ENCODE data around the gene INAFM2. TPM values are rescaled to one million over a fixed set of nuclear protein-coding genes. Genes with fewer than 3 reads are reported as not detected.

INAFM2 gene
- total RNA-seq: 10 to 100 TPM; 25.3 to 27.1 TPM
- long read RNA-seq, donor 1, transcript INAFM2-202 (1 exons, 3,052 nt): major isoform, 26 of 27 reads
- long read RNA-seq, donor 1, partial matches to known transcripts: 0 of 27 reads
- long read RNA-seq, donor 1, other reads (novel, unspliced or antisense): 0 of 27 reads
- long read RNA-seq, donor 2, transcript INAFM2-202 (1 exons, 3,052 nt): major isoform, 7 of 7 reads
- long read RNA-seq, donor 2, partial matches to known transcripts: 0 of 7 reads
- long read RNA-seq, donor 2, other reads (novel, unspliced or antisense): 0 of 7 reads

DNA sequence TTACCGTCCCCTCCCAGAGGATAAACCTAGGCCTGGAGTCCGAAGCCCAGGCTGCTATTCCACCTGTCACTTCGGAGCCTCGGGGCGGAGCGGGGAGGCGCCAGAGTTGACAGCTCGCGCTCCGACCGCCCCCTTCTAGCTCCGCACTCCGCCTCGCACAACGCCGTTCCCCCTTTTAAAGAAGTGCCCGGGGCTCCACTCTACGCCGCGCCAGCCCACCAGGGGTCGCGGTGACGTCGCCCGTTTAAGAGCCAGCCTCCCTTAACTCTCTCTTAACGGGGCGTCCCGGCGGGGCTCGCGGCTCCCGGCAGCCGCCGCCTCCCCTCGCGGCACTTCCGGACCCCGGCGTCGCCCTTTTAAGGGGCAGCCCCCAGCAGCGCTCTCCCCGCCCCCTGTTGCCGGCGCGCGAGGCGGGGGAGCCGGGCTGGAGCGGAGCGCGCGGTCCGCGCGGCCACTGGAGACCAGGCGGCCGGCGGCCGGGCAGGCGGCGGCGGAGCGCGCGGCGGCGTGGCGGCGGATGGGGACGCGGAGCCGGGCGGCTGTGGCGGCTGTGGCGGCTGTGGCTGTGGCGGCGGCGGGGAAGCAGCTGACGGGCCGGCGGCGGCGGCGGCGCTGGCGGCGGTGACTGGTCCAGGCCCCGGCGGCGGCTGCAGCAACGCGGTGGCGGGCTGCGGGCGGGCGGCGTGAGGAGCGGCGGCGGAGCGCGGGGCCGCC lies at the start of gene INAFM2:
INAFM2 (plus strand) TSS at position 454 of the 714 bp plus-strand sequence. CDS start 364 bp downstream, outside the sequence.
- DNase-seq (ENCODE audit: low spot score): peak; percentile 96
- intact Hi-C loops (cut with DNase I): no loop called here

DNA sequence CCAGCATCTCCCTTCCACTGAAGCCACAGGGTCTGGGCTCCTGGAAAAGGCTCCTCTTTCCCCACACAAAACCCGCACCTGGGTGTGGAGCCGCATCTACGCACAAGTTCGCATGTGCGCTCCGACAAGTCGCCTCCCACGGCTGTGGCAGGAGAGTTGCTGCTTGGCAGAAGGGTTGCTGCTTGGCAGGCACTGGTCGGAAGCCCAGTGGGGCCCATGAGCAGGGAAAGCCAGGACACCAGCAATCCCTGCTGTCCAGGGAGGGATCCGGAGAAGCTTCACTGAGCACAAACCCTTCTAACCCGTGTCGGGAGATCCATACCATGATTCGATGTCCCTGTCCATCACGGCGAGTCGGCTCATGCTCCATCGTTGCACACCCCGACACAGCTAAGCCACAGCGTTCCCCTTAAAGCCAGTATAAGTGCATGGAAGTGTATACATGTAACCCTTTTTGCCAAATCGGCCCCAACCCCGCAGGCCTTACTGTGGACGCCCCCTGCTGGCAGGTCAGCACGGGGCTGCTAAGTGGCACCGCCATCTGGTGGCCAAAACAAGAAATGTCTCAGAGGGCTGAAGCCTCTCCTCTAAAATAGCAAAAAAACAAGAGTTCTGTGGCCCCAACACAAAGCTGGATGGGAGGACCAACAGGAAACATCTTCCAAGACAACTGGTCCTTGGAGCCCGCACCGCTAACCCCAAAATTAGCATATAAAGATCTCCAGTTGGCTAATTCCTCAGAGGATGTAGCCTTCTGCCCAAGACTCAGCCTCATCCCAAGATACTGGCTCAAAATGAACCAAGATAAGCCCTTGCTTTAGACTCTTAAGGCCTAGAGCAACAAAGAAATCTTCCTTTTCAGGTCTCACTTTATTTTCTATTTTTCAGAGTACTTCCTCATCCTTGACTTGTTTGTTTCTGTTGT lies 48.9 kb upstream of the INAFM2 start:
- intact Hi-C loops (cut with DNase I): loop anchor here (2.0 to 5.0 kb wide), 5 partner anchors 56 to 227 kb away; no protein-coding TSS in a partner anchor

DNA sequence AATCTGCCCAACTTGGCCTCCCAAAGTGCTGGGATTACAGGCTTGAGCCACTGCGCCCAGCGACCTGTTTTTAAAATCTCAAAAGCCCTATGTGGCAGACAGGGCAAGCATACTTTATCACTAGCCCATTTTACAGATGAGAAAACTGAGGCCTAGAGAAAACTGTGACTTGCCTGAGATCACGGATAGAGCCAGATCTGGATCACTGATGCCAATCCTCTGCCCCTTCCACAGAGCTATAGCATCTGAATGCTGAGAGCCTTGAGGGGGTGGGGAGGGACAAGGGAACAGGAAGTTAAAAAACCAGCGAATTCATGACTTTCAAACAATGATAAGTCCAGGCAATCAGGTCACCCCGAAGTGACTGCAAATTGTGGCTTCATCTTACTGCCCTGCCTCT lies 48.0 kb upstream of the INAFM2 start:
- intact Hi-C loops (cut with DNase I): loop anchor here in 1 of 2 donors (2.0 to 5.0 kb wide), 2 partner anchors 57 to 152 kb away; no protein-coding TSS in a partner anchor
- DNase-seq (ENCODE audit: low spot score): no peak

More for the DNA sequence above, 48.9 kb upstream of the INAFM2 start:
- DNase-seq (ENCODE audit: low spot score): peak; percentile 93

DNA sequence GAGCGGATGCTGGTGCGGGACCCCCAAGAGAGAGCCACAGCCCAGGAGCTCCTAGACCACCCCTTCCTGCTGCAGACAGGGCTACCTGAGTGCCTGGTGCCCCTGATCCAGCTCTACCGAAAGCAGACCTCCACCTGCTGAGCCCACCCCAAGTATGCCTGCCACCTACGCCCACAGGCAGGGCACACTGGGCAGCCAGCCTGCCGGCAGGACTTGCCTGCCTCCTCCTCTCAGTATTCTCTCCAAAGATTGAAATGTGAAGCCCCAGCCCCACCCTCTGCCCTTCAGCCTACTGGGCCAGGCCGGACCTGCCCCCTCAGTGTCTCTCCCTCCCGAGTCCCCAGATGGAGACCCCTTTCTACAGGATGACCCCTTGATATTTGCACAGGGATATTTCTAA lies 47.5 kb upstream of the INAFM2 start:
- intact Hi-C loops (cut with DNase I): loop anchor here in 1 of 2 donors (2.0 to 5.0 kb wide), 2 partner anchors 57 to 151 kb away; no protein-coding TSS in a partner anchor
- no peak for DNase-seq (ENCODE audit: low spot score)

DNA sequence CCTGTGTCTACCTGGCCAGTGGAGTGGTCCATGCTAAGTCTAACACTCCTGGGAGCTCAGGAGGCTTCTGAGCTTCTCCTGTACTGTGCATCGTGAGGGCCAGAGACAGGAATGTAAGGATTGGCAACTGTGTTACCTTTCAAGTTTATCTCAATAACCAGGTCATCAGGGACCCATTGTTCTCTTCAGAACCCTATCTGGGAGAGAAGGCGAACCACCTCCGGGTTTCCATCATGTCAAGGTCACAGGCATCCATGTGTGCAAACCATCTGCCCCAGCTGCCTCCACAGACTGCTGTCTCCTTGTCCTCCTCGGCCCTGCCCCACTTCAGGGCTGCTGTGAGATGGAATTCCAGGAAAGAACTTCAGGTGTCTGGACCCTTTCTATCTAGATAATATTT lies 46.6 kb upstream of the INAFM2 start:
- no peak for DNase-seq (ENCODE audit: low spot score)
- intact Hi-C loops (cut with DNase I): loop anchor here in 1 of 2 donors (5.0 kb wide), 1 partner anchor 150 kb away; no protein-coding TSS in a partner anchor

DNA sequence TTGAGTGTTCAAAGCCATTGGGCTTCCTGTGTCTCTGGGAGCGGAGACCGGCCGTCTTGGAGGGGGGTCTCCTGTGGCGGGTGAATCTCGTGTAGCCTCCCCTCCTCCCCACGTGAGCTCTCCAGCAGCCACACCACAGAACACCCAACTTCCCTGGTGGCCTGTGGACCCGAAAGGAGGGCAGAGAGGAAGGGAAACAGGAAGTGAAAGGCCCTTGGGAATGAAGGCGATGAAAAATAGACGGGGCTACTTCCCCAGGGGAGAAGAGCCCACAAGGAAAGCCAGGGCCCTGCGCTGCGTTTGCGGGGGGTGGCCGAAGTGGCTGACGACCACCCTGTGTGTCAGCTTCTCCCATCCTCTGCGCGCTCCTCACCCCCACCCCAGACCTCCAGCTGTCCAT lies 46.0 kb upstream of the INAFM2 start:
- intact Hi-C loops (cut with DNase I): loop anchor here in 1 of 2 donors (5.0 kb wide), 1 partner anchor 150 kb away; no protein-coding TSS in a partner anchor
- no peak for DNase-seq (ENCODE audit: low spot score)

DNA sequence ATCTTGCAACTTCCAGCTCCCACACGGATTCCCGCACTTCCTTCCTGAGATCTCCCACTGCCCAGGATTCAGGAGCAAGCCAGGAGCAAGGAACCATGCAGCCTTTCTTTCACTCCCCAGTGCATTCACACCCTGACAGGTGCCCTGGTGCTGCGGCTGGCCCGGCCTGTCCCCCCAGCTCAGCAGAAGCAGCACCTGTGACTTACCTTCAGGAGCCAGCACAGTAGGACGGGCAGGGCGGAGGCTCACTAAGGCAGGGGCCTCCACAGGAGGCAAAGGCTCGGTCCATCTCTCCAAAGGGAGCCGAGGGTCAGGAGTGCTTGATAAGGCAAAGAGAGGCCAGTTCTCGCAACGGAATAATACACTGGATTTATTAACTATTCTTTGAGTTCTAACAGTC lies 45.5 kb upstream of the INAFM2 start:
- intact Hi-C loops (cut with DNase I): loop anchor here in 1 of 2 donors (5.0 kb wide), 1 partner anchor 149 kb away; no protein-coding TSS in a partner anchor
- no peak for DNase-seq (ENCODE audit: low spot score)

DNA sequence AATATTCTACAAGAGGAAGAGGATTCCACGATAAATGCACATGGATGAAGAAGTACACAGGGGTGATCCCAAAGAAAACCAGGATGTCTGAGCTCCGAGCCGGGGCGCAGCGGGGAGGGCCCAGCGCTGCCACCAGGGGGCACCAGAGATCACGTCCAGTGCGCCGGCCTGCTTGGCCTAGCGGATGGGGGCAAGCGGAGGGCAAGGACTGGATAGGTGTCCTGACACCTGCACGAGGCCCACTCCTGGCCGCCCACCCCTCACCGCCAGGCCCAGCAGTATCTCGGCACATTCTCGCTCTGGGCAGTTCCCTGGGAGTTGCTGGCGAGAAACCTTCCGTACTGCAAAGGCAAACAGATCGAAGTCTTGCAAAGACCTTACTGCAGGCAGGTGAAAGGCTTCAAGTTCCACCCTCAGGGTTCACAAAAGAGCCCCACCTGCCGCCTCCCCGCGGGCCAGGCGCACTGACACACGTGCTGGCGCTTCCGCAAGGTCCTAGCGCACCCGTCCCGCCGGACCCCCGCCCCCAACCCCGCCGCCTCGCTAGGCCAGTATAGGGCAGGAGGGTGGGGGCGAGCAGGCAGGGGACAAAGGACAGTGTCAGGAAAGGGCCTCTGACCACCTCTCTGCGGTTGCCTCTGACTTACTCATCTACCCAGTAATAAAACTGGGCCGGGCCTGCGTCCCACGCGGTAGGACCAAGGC lies 43.9 kb upstream of the INAFM2 start:
- intact Hi-C loops (cut with DNase I): loop anchor here (2.0 to 5.0 kb wide), 2 partner anchors 141 to 148 kb away; no protein-coding TSS in a partner anchor
- peak; percentile 92 for DNase-seq (ENCODE audit: low spot score)

DNA sequence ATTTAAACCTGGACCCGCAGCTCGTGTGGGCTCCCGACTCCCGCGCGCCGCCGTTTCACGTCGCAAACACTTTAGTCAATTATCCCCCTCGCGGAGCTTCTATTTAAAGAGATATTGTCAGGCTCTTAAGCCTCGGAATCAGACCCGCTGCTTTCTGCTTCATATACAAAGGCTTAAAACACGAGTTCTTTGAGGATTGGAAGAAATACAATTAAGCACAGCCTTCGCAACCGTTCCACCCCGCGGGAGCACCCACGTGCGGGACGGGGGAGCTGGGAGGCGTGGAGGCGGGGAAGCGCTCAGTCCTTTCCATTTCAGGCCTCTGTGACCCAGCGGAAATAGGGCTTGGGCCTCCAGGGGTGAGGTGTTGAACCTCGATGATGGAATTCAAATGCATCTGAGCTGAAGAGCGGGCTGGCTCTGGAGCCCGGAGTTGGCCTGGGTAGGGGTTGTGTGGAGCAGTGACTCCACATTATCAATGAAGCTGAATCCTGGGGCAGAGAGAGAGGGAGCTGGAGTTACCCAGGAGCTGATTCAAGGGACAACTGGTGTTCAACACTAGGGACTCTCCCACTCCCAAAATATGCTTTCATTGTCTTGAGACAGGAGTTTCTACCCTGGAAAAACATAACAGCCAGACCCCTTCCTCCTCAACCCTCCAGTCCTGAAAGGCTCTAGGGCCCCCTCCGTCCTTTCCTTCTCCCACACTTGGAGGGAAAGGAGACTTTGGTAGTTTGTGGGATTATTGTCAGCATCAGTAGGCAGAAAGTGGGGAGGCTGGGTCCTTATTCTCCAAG lies 43.0 kb upstream of the INAFM2 start:
- DNase-seq (ENCODE audit: low spot score): no peak
- intact Hi-C loops (cut with DNase I): loop anchor here in 1 of 2 donors (2.0 kb wide), 1 partner anchor 140 kb away; no protein-coding TSS in a partner anchor

DNA sequence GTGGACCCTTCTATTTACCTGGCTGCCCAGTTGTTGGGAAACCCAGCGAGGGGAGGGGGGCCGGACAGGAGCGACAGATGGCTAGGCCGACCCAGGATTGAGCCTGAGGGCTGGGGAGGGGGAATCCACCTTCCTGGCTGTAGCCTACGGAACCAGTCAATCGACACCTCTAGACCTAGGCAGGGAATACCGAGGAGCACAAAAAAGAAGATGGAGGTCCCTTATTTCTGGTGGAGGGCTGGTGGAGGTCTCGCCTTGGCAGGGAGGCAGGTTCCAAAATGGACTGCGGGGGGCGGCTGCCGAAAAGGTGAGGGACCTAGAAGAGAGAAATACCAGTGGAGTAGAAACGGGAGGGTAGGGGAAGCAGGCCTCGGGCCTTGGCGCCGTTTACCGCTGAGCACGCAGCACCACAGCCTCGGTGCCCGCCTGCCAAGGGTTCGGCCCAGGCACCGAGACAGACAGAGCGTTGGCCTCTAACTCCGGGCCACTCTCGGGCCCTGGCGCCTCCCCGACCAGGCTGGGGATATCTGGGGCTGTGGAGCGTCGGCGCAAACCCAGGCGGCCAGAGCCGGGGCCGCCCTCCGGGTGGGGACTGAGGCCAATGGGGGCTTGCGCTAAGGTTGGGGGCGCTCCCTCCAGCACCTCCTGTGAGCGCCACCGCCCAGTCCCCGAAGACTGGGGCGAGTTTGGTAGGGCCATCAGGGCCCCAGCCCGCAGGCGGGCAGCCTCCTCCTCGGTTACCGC lies 42.3 kb upstream of the INAFM2 start:
- DNase-seq (ENCODE audit: low spot score): no peak
- intact Hi-C loops (cut with DNase I): loop anchor here in 1 of 2 donors (2.0 kb wide), 1 partner anchor 140 kb away; no protein-coding TSS in a partner anchor

DNA sequence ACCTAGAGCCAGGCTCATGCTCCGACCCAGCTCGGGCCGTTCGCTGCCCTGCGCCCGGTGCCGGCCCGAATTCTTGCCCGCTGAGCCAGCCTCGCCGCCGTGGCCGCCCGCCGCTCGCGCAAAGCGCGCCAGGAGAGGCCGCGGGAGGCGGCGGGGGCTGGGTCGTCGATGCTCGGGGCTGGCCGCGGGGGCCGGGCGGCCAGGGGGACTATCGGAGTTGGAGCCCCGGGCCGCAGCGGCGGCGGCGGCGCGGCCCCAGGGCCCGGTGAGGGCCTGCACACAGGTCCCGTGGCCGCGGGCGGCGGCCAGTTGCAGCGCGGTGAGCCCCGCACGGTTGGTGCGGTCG lies 41.7 kb upstream of the INAFM2 start:
- intact Hi-C loops (cut with DNase I): loop anchor here in 1 of 2 donors (2.0 kb wide), 1 partner anchor 139 kb away; no protein-coding TSS in a partner anchor
- DNase-seq (ENCODE audit: low spot score): no peak

DNA sequence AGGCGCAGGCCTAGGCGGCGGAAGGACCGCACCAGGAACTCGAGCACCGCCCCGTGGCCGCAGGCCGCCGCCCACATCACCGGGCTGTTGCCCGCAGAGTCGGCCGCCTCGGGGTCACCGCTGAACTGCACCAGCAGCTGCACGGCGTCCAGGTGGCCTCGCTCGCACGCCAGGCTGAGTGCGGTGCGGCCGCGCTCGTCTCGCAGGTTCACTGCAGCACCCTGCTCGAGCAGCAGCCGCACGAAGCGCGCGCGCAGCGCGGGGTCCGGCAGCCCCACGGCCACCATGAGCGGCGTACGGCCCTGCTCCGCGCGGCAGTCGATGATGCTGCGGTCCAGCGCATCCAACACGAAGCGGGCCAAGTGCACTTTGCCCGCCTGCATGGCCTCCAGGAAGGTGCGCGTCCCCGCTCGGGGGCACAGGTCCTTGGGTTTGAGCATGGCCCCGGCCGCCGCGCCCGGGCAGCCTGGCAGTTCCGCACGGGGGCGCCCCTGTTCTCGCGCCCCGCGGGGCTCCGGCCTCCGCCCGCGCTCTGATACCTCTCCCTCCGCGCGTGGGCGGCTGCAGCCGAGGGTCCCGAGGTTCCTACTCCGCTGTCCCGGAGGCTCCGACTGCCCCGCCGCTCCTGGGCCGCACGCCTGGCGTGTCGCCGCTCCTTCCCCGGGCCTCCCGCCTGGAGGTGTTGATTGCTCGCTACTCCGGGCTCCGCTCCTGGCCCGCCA lies 41.2 kb upstream of the INAFM2 start:
- DNase-seq (ENCODE audit: low spot score): no peak
- intact Hi-C loops (cut with DNase I): no loop called here

DNA sequence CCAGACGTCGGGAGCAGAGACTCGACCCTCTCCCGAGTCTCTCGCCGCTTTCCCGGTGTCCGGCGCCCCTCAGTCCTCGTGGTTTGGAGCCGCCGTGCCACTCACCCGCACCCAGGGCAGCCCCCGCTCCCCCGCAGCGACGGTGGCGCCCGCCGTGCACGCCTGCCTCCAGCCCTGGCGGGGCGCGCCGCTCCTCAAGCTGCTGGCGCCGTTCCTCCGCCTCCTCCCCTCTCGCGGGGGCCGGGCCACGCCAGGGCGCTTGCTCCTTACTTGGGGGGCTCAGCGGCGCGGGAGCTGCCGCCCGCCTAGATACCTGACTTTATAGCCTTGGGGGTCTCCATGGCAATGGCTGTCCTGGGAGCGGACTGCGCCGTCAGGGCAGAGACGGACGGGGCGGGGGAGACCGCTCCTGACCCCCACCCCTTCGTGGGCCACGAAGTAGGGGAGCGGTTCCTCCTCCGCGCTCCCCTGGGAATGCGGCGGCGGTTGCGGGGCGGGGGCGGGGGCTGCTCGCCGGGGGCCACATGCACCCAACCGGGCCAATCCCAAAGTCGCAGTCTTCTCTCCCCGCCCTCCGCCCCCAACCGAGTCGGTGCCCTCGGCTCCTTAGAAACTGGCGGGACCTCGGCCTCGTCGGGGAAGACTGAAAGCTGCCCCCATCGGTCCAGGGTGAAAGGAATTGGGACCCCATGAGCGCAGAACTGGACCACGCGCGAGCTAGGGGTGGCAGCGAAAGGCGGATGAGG lies 40.5 kb upstream of the INAFM2 start, which contains the start of gene ANKRD63:
ANKRD63 (minus strand) TSS at position 196 of the 746 bp plus-strand sequence. CDS start 478 bp downstream, outside the sequence.
- intact Hi-C loops (cut with DNase I): no loop called here
- no peak for DNase-seq (ENCODE audit: low spot score)

DNA sequence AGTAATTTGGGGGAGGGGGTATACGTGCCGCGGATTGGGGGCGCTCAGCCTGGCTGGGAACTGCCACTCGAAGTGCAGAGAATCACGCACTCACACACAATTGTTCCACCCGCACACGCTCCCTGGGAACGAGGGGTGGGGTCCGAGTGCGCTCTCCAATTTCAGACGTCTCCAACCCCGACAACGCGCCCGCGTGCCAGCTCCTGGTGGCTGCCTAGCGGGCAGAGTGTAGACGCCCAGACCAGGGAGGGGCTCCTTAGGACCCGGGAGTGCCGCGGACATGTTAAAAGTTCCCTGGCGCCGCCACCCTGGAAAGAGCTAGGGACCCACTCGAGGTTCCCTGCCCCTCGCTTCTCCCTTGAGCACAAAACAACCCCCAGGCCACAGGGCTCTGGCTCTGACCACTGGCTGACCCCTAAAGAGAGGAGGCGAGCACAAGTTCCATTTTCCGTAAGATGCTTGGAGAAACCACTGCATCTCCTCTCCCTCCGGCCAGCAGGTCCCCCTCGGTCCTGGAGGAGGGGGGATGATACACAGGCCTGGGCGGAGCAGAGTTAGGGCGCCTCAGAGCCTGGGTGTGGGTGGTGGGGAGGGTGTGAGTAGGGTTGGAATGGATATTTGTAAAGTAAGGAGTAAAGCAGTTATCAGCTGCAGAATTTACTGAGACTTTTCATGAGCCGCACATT lies 39.7 kb upstream of the INAFM2 start:
- DNase-seq (ENCODE audit: low spot score): no peak
- intact Hi-C loops (cut with DNase I): no loop called here

DNA sequence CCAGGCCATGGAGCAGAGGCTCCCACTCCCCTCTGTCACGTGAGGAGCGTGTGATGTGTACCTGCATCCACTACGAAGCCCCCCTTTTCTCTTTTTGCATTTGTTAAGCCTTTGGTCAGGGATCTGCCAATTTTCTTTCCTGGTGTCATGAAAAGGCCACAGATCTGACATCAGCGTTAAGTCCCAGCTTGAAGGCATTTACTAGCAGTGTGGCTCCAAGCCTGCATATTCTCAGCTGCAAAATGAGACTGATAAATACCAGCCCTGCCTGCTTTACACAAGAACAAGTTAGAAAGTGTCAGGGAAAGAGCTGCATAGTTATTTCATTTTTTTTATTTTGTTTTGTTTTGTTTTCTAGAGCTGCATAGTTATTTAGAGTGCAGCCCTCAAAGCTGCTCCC lies 38.3 kb upstream of the INAFM2 start:
- DNase-seq (ENCODE audit: low spot score): no peak
- intact Hi-C loops (cut with DNase I): no loop called here
